Nucleus accumbens (tissue), 56 donors: Measurements from ENCODE around the gene ESF1.
A peak's percentile ranks its signal among the peaks of the same experiment; 100 is the strongest.

ENCODE experiments used
- DNase-seq, 56 donors: peaks; one replicate each; lab custom pipeline; 2025; lab: John Stamatoyannopoulos, UW

Gene ESF1

GRCh38 chr20:13681248-13682125 lies 103.2 kb downstream of the ESF1 start:
- DNase-seq = no peak

GRCh38 chr20:13678944-13679343 lies 105.8 kb downstream of the ESF1 start:
- DNase-seq = no peak

- no peak for DNase-seq
Measured at GRCh38 chr20:13677241-13677640, 107.5 kb downstream of the ESF1 start.

- DNase-seq = no peak
Measured at GRCh38 chr20:13676682-13677081, 108.0 kb downstream of the ESF1 start.

DNA sequence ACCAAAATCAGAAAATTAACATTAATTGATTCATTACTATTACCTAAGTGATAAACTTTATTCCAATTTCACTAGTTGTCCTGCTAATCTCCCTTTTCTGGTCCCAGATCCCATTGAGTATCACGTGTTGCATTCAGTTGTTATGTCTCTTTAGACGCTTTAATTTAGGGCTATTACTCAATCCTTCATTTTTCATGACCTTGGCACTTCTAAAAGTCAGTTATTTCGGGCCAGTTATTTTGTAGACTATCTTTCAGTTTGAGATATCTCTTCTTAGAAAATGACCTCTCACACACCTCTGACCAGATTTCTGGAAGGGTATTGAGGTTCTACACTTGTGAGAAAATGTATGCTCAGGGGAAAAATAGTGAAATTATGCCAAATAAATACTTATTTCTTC lies 112.0 kb downstream of the ESF1 start:
- DNase-seq = no peak

DNA sequence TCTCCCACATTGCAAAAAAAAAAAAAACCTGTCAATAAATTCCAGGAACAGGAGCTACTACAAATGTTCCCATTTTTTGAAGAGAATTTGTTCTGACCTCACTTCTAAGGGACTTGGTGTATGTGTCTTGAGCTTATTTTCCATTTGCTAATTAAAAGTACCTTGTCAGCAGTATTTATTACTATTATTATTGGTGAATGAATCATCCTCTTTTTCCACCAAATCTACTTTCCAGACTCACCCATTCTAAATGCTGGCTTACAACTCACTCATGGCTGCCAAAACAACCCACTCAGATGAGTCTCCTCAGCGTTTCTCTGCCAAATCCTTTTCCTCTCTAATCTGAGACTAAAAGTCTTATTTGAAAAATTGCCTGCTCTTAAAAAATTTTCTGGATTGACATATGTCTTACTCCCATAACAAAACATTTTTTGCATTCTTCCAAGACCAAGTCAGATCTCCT lies 112.8 kb downstream of the ESF1 start:
- peak in 2 of 56 donors; percentile 1 to 14 for DNase-seq

DNA sequence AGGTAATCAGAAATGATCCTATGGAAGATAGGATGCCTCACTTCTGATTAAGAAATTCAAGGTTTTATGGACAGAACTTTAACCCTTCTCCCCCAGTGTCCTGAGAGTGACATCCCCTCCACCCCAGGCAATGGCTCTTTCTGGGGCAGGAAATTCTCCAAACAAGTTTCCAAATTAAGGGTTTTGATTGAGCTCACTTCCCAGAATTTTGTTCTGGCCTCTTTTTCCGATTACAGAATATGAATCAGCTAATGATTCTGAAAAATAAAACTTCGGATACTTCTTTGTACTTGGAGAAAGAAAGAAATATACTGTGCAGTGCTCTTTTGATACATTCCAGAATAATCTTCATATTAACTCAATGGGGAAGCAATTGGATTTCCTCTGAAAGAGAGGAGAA lies 113.2 kb downstream of the ESF1 start:
- DNase-seq = no peak

GRCh38 chr20:13670160-13670559 lies 114.6 kb downstream of the ESF1 start:
- DNase-seq = no peak

DNA sequence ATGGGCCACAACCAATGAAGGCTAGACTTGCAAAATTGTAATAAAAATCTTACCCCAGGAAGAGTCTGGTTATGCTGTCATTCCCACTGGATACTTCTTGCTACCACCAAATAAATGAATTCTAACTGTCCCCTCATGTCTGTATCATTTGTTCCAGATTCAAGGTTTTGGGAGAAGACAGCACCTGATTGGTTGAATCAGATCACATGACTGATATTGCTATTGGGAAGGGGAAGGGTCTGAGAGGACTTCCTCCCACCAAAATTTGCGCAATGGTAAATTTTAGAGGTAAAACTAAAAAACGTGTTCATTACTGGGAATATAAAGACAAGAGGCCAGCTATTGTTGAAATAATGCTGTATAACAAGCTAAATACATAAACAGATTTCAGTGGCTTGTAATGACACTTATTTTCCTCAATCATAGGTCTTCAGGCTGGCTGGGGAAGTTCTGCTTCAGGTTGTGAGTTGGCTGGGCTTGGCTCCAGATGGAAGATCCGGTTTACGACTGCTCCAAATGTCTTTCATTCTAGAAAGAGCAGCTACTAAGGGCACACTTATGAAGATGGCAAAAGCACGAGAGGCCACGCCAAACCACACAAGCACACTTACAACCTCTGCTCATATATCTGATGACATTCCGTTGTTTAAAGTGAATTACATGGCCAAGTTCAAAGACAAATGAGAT lies 118.9 kb downstream of the ESF1 start:
- no peak for DNase-seq
